CD4-positive, alpha-beta T cell (primary cell): ENCODE results near the gene LGALSL. TPM values are rescaled to one million over a fixed set of nuclear protein-coding genes. Genes with fewer than 3 reads are reported as not detected.

Experiments used
- ATAC-seq: fragments of 200-7000 bp; cut with Tn5 transposase; one replicate; pipeline ENCODE4 v1.10.0; 2022; ENCODE audit warnings: mild to moderate bottlenecking; ENCODE audit not compliant: poor library complexity
- CTCF ChIA-PET: fragments of 350-600 bp; sonication (Branson Sonifier 250); formaldehyde crosslinking; loops from one replicate; lab custom pipeline; 2021; ENCODE audit warnings: antibody characterized with exemption, inconsistent platforms; lab: Charles Lee
- POLR2A ChIA-PET: fragments of 350-600 bp; sonication (Branson Sonifier 250); formaldehyde crosslinking; loops from one replicate; lab custom pipeline; 2021; ENCODE audit warnings: antibody characterized with exemption, inconsistent platforms; lab: Charles Lee
- DNase-seq, 14 experiments: peaks; one replicate each; pipeline ENCODE4 v3.0.0-alpha.2; 2013 to 2020; ENCODE audit warnings: mixed read lengths in 2 of 14
- H3K27ac ChIP-seq, 2 donors: one replicate each; pipeline versions ENCODE4 v1.5.1 to v1.7.0; 2013; ENCODE audit warnings: low read length in 2 of 2, low read depth in 1 of 2, mild to moderate bottlenecking in 1 of 2
- H3K27me3 ChIP-seq, 2 experiments: 1 replicate in 1 of 2; 2 replicates in 1 of 2; pipeline versions ENCODE4 v1.6.1 to v1.7.0; 2013; ENCODE audit warnings: low read length in 2 of 2, control low read depth in 1 of 2, mild to moderate bottlenecking in 1 of 2, moderate library complexity in 1 of 2; ENCODE audit not compliant: insufficient read depth in 2 of 2, control insufficient read depth in 1 of 2
- H3K36me3 ChIP-seq: one replicate; pipeline ENCODE4 v1.6.1; 2013; ENCODE audit warnings: low read length, control low read depth; ENCODE audit not compliant: insufficient read depth
- H3K4me1 ChIP-seq: one replicate; pipeline ENCODE4 v1.6.1; 2013; ENCODE audit warnings: low read length, control low read depth; ENCODE audit not compliant: insufficient read depth
- H3K4me3 ChIP-seq: one replicate; pipeline ENCODE4 v1.5.1; 2013; ENCODE audit warnings: mild to moderate bottlenecking, low read length, moderate library complexity
- H3K9me3 ChIP-seq, 2 experiments: 1 replicate in 1 of 2; 2 replicates in 1 of 2; pipeline versions ENCODE4 v1.6.1 to v1.7.0; 2013; ENCODE audit warnings: low read length in 2 of 2, mild to moderate bottlenecking in 2 of 2, control low read depth in 1 of 2, moderate library complexity in 1 of 2; ENCODE audit not compliant: control insufficient read depth in 1 of 2, insufficient read depth in 1 of 2
- H3K27ac Mint-ChIP-seq: one replicate; pipeline ENCODE4 v1.8.0; 2020; ENCODE audit warnings: mixed read lengths
- H3K27me3 Mint-ChIP-seq: one replicate; pipeline ENCODE4 v1.8.0; 2021; ENCODE audit warnings: mixed read lengths
- H3K36me3 Mint-ChIP-seq: one replicate; pipeline ENCODE4 v1.8.0; 2021; ENCODE audit warnings: low read depth, mixed read lengths
- H3K4me1 Mint-ChIP-seq: one replicate; pipeline ENCODE4 v1.8.0; 2021; ENCODE audit warnings: low read depth, mixed read lengths
- H3K4me3 Mint-ChIP-seq: one replicate; pipeline ENCODE4 v1.8.0; 2020; ENCODE audit warnings: mild to moderate bottlenecking, mixed read lengths
- H3K9me3 Mint-ChIP-seq: one replicate; pipeline ENCODE4 v1.8.0; 2020; ENCODE audit warnings: mixed read lengths
- intact Hi-C, 2 experiments: fragments of 100-400 bp; cut with DNase I in 1 of 2; cut with micrococcal nuclease in 1 of 2; formaldehyde crosslinking; loops; one replicate each; pipeline versions ENCODE4 v1.15.1 to v1.9.0; 2023 to 2025; cut with DNase I, micrococcal nuclease
- total RNA-seq, 174 experiments: library from RNA in 2 of 174; stranded (reverse) in 2 of 174; gene quantifications; one replicate each; pipeline ENCODE4 v1.2.3 and lab custom pipeline; 2021 to 2026
- TF ChIP-seq, protein P1 (sequence below): fragments of 200-600 bp; IDR thresholded peaks from one replicate; pipeline ENCODE4 v1.8.0; 2022; ENCODE audit warnings: antibody characterized with exemption, mild to moderate bottlenecking

Gene LGALSL
- total RNA-seq, 2 experiments from 2014 or later = 0.22 to 0.31 TPM

- CTCF ChIA-PET = no interaction called here
- no peak overlapping the region for H3K4me3 ChIP-seq
- H3K27ac ChIP-seq = no peak overlapping the region
- no peaks in the 10 kb centered on the region for H3K9me3 ChIP-seq
- peaks cover 5% of the 10 kb centered on the region for H3K4me1 ChIP-seq
- DNase-seq (no peak), ATAC-seq (no peak)
- Mint-ChIP-seq H3K4me3 (no peak overlapping the region), H3K27me3 (peaks cover 14% of the 10 kb centered on the region), H3K27ac (no peak overlapping the region), H3K4me1 (no peaks in the 10 kb centered on the region), H3K9me3 (no peaks in the 10 kb centered on the region), H3K36me3 (no peaks in the 10 kb centered on the region)
- POLR2A ChIA-PET = no interaction called here
- no peaks in the 10 kb centered on the region for H3K36me3 ChIP-seq
- TF ChIP-seq, protein P1, sequence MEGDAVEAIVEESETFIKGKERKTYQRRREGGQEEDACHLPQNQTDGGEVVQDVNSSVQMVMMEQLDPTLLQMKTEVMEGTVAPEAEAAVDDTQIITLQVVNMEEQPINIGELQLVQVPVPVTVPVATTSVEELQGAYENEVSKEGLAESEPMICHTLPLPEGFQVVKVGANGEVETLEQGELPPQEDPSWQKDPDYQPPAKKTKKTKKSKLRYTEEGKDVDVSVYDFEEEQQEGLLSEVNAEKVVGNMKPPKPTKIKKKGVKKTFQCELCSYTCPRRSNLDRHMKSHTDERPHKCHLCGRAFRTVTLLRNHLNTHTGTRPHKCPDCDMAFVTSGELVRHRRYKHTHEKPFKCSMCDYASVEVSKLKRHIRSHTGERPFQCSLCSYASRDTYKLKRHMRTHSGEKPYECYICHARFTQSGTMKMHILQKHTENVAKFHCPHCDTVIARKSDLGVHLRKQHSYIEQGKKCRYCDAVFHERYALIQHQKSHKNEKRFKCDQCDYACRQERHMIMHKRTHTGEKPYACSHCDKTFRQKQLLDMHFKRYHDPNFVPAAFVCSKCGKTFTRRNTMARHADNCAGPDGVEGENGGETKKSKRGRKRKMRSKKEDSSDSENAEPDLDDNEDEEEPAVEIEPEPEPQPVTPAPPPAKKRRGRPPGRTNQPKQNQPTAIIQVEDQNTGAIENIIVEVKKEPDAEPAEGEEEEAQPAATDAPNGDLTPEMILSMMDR = no peak
- intact Hi-C loops = no loop called here
- no peaks in the 10 kb centered on the region for H3K27me3 ChIP-seq
These were observed 5.6 kb downstream of the LGALSL start for GRCh38 chr2:64459575-64459974.

- POLR2A ChIA-PET = no interaction called here
- intact Hi-C loops = no loop called here
- Mint-ChIP-seq H3K4me3 (no peak overlapping the region), H3K4me1 (no peaks in the 10 kb centered on the region), H3K27ac (no peak overlapping the region), H3K27me3 (peaks cover 10% of the 10 kb centered on the region), H3K9me3 (no peaks in the 10 kb centered on the region), H3K36me3 (no peaks in the 10 kb centered on the region)
- H3K36me3 ChIP-seq = no peaks in the 10 kb centered on the region
- TF ChIP-seq, protein P1 = no peak
- H3K27ac ChIP-seq = no peak overlapping the region
- no peak for DNase-seq
- H3K4me1 ChIP-seq = no peaks in the 10 kb centered on the region
- H3K27me3 ChIP-seq = no peaks in the 10 kb centered on the region
- no peak overlapping the region for H3K4me3 ChIP-seq
- H3K9me3 ChIP-seq = no peaks in the 10 kb centered on the region
- ATAC-seq = no peak
- CTCF ChIA-PET = no interaction called here
These were observed 6.4 kb downstream of the LGALSL start for GRCh38 chr2:64460330-64460729.

GRCh38 chr2:64461271-64462058 is 7.5 kb downstream of the LGALSL start:
- CTCF ChIA-PET = no interaction called here
- H3K4me1 Mint-ChIP-seq = no peaks in the 10 kb centered on the region
- H3K9me3 Mint-ChIP-seq = no peaks in the 10 kb centered on the region
- no peaks in the 10 kb centered on the region for H3K27me3 ChIP-seq
- no peak overlapping the region for H3K27ac Mint-ChIP-seq
- no peak for DNase-seq
- H3K27ac ChIP-seq = no peak overlapping the region
- intact Hi-C loops = no loop called here
- H3K9me3 ChIP-seq = no peaks in the 10 kb centered on the region
- POLR2A ChIA-PET = no interaction called here
- ATAC-seq = no peak
- no peak overlapping the region for H3K4me3 Mint-ChIP-seq
- H3K4me3 ChIP-seq = no peak overlapping the region
- H3K27me3 Mint-ChIP-seq = peaks cover under 1% of the 10 kb centered on the region
- H3K4me1 ChIP-seq = no peaks in the 10 kb centered on the region
- H3K36me3 Mint-ChIP-seq = no peaks in the 10 kb centered on the region
- TF ChIP-seq, protein P1 = no peak
- no peaks in the 10 kb centered on the region for H3K36me3 ChIP-seq
